PC-9 (cell line): ENCODE results near the gene DPH2. TPM values are rescaled to one million over a fixed set of nuclear protein-coding genes. Genes with fewer than 3 reads are reported as not detected.

Source experiments
- BruUV-seq: library from RNA; stranded (reverse); fragments of 400-500 nt; replicated peaks from 2 replicates; lab custom pipeline; 2021; lab: Mats Ljungman, UMichigan
- CTCF ChIA-PET: fragments of 300-600 bp; sonication (Branson Sonifier 250); formaldehyde crosslinking; loops from one replicate; lab custom pipeline; 2022; ENCODE audit warnings: antibody characterized with exemption; lab: Charles Lee
- POLR2A ChIA-PET: fragments of 300-600 bp; sonication (Branson Sonifier 250); formaldehyde crosslinking; loops from one replicate; lab custom pipeline; 2022; ENCODE audit warnings: antibody characterized with exemption; ENCODE audit not compliant: unreplicated experiment; lab: Charles Lee
- DNase-seq, 2 experiments: peaks; one replicate each; pipeline versions ENCODE4 v3.0.0 to v3.0.0-alpha.2; 2015 to 2022; ENCODE audit warnings: mixed read lengths in 1 of 2
- H2AFZ ChIP-seq: fragments of 200-600 bp; sonication (generic); 2 replicates; pipeline ENCODE4 v1.8.1; 2017; ENCODE audit warnings: antibody characterized with exemption
- H3F3A ChIP-seq: fragments of 200-600 bp; sonication (generic); 2 replicates; pipeline ENCODE4 v1.8.1; 2017; ENCODE audit warnings: antibody characterized with exemption, mild to moderate bottlenecking, low read depth; ENCODE audit not compliant: insufficient read depth
- H3K27ac ChIP-seq: fragments of 200-600 bp; sonication (generic); 2 replicates; pipeline ENCODE4 v1.6.1; 2016; ENCODE audit warnings: mixed run types
- H3K27me3 ChIP-seq: fragments of 200-600 bp; sonication (generic); 2 replicates; pipeline ENCODE4 v1.6.1; 2016; ENCODE audit warnings: low read depth, mixed run types; ENCODE audit not compliant: insufficient read depth
- H3K36me3 ChIP-seq: fragments of 200-600 bp; sonication (generic); 2 replicates; pipeline ENCODE4 v1.6.1; 2016; ENCODE audit warnings: low read depth, mixed run types
- H3K4me1 ChIP-seq: fragments of 200-600 bp; sonication (generic); replicated peaks from 2 replicates; pipeline ENCODE4 v1.6.1; 2016; ENCODE audit warnings: mixed run types; ENCODE audit not compliant: insufficient read depth
- H3K4me2 ChIP-seq: fragments of 200-600 bp; sonication (generic); 2 replicates; pipeline ENCODE4 v1.6.1; 2017; ENCODE audit warnings: mixed run types
- H3K4me3 ChIP-seq: fragments of 200-600 bp; sonication (generic); 2 replicates; pipeline ENCODE4 v1.6.1; 2016; ENCODE audit warnings: mixed run types
- H3K79me2 ChIP-seq: fragments of 200-600 bp; sonication (generic); 2 replicates; pipeline ENCODE4 v1.6.1; 2017; ENCODE audit warnings: low read depth, mixed run types
- H3K9me2 ChIP-seq: fragments of 200-600 bp; sonication (generic); 2 replicates; pipeline ENCODE4 v1.8.1; 2017; ENCODE audit warnings: mild to moderate bottlenecking; ENCODE audit not compliant: insufficient read depth
- H3K9me3 ChIP-seq: fragments of 200-600 bp; sonication (generic); 2 replicates; pipeline ENCODE4 v1.8.1; 2016; ENCODE audit warnings: low read depth; ENCODE audit not compliant: insufficient read depth
- H4K20me1 ChIP-seq: fragments of 200-600 bp; sonication (generic); 2 replicates; pipeline ENCODE4 v1.8.1; 2017; ENCODE audit not compliant: insufficient read depth
- EZH2 ChIP-seq: fragments of 200-600 bp; sonication (generic); IDR thresholded peaks from 2 replicates; pipeline ENCODE4 v1.8.0; 2017; ENCODE audit warnings: antibody characterized with exemption, low read depth
- intact Hi-C: fragments of 100-400 bp; cut with micrococcal nuclease; formaldehyde crosslinking; loops from one replicate; pipeline ENCODE4 v1.10.0; 2022; ENCODE audit not compliant: unreplicated experiment
- total RNA-seq: library from RNA; stranded (reverse); gene quantifications from 2 replicates; pipeline ENCODE4 v1.2.3, GENCODE V29; 2021
- TF ChIP-seq, protein P1 (sequence below): fragments of 200-600 bp; sonication (generic); conservative IDR thresholded peaks from 2 replicates; pipeline ENCODE4 v1.6.1; 2017; ENCODE audit warnings: mixed run types, antibody characterized with exemption, mild to moderate bottlenecking, moderate library complexity

The DPH2 gene
- total RNA-seq, 1 experiment from 2014 or later, result 37.8 TPM

DNA sequence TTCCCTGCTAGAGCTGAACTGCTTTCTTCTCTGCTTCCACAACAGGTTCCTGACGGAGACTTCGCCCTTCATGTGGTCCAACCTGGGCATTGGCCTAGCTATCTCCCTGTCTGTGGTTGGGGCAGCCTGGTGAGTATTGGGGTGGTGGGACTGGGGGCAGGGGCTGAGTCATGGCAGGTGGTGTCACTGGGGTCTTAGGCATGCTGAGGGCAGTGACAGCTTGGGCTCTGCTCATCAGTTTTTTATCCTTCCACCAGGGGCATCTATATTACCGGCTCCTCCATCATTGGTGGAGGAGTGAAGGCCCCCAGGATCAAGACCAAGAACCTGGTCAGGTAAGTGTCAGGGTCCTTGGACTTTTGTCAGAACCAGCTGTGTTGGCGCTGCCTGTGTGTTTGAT, 6.2 kb downstream of the DPH2 start:
- POLR2A ChIA-PET, result no interaction called here
- H3K4me1 ChIP-seq, result peaks cover 54% of the 10 kb centered on the region
- TF ChIP-seq, protein P1, sequence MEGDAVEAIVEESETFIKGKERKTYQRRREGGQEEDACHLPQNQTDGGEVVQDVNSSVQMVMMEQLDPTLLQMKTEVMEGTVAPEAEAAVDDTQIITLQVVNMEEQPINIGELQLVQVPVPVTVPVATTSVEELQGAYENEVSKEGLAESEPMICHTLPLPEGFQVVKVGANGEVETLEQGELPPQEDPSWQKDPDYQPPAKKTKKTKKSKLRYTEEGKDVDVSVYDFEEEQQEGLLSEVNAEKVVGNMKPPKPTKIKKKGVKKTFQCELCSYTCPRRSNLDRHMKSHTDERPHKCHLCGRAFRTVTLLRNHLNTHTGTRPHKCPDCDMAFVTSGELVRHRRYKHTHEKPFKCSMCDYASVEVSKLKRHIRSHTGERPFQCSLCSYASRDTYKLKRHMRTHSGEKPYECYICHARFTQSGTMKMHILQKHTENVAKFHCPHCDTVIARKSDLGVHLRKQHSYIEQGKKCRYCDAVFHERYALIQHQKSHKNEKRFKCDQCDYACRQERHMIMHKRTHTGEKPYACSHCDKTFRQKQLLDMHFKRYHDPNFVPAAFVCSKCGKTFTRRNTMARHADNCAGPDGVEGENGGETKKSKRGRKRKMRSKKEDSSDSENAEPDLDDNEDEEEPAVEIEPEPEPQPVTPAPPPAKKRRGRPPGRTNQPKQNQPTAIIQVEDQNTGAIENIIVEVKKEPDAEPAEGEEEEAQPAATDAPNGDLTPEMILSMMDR, result no peak
- TF ChIP-seq EZH2, result no peak
- no peak overlapping the region for H3K27ac ChIP-seq
- H3F3A ChIP-seq, result peaks cover 55% of the 10 kb centered on the region
- DNase-seq, result no peak
- intact Hi-C loops, result loop anchor here (10.0 kb wide), 1 partner anchor 271 kb away; the partner anchor contains the start of gene ST3GAL3
- peaks cover 22% of the 10 kb centered on the region for H3K36me3 ChIP-seq
- no TSS peak for BruUV-seq
- H3K4me3 ChIP-seq, result peak overlapping the region; percentile 67
- no peaks in the 10 kb centered on the region for H3K9me3 ChIP-seq
- CTCF ChIA-PET, result interaction anchor here (0.6 kb wide), 1 partner anchor 161 kb away, joined by 4 read pairs; no protein-coding TSS in a partner anchor
- no peaks in the 10 kb centered on the region for H3K9me2 ChIP-seq
- H3K79me2 ChIP-seq, result peaks cover 63% of the 10 kb centered on the region
- peaks cover 9% of the 10 kb centered on the region; the same call in 1 of the 2 replicates for H4K20me1 ChIP-seq
- H3K4me2 ChIP-seq, result peak overlapping the region; percentile 95
- no peaks in the 10 kb centered on the region for H3K27me3 ChIP-seq
- H2AFZ ChIP-seq, result no peak overlapping the region

DNA sequence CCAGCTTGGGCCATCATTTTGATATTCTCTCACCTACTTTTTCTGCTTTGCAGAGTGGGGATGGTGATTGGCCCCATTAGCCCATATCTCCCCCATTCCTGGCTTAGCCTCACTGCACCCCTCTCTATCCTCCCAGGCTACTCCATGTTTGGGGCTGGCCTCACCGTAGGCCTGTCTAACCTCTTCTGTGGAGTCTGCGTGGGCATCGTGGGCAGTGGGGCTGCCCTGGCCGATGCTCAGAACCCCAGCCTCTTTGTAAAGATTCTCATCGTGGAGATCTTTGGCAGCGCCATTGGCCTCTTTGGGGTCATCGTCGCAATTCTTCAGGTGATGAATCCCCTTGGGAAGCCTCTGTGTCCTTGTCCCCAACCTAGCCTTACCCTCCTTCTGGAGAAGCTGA, 7.1 kb downstream of the DPH2 start:
- POLR2A ChIA-PET, result no interaction called here
- Histone ChIP-seq H3K9me2 (no peaks in the 10 kb centered on the region), H3K27ac (no peak overlapping the region), H2AFZ (no peak overlapping the region), H3K27me3 (no peaks in the 10 kb centered on the region), H3K4me3 (no peak overlapping the region), H3K36me3 (peaks cover 22% of the 10 kb centered on the region), H3K9me3 (no peaks in the 10 kb centered on the region), H3F3A (peaks cover 55% of the 10 kb centered on the region), H3K79me2 (peaks cover 62% of the 10 kb centered on the region), H4K20me1 (peaks cover 9% of the 10 kb centered on the region; the same call in 1 of the 2 replicates), H3K4me2 (peak overlapping the region; percentile 95), H3K4me1 (peaks cover 53% of the 10 kb centered on the region)
- TF ChIP-seq EZH2, result no peak
- TF ChIP-seq, protein P1, result no peak
- CTCF ChIA-PET, result interaction anchor here (0.6 kb wide), 1 partner anchor 69 kb away, joined by 3 read pairs; no protein-coding TSS in a partner anchor
- intact Hi-C loops, result loop anchor here (10.0 kb wide), 1 partner anchor 272 kb away; the partner anchor contains the start of gene ST3GAL3
- no TSS peak for BruUV-seq
- no peak for DNase-seq

DNA sequence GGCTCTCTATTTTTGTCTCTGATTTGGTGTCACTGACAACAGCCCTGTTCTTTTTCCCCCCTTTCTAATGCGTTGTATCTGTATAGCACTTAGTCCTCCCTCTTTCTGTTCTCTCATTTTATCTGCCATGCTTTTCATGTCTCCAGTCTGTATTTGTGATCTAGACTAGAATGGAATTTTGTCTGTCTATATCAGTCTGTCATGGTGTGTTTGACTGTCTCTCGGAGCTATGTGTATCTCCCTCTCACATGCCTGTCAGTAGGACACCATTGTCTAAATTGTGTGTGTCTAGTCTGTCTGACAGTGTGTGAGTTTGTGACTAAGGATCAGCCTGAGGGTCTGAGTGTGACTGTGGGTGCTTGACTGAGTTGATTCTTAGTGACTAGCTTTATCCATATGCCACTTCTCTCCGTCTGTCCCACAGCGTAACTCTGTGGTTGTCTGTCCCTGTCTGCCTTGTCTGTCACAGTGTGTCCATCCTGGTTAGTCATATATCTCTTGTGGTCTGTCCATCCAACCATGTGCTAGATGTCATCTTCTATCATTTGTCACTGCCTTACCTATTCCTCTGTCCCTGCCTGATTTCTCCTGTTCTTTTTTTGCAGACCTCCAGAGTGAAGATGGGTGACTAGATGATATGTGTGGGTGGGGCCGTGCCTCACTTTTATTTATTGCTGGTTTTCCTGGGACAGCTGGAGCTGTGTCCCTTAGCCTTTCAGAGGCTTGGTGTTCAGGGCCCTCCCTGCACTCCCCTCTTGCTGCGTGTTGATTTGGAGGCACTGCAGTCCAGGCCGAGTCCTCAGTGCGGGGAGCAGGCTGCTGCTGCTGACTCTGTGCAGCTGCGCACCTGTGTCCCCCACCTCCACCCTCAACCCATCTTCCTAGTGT, 7.8 kb downstream of the DPH2 start:
- Histone ChIP-seq H3K9me3 (no peaks in the 10 kb centered on the region), H3K4me3 (peak overlapping the region; percentile 90; the same call in 1 of the 2 replicates), H3K9me2 (no peaks in the 10 kb centered on the region), H2AFZ (no peak overlapping the region), H3K4me2 (peak overlapping the region; percentile 95), H4K20me1 (peaks cover 12% of the 10 kb centered on the region; the same call in 1 of the 2 replicates), H3K4me1 (peaks cover 53% of the 10 kb centered on the region), H3K79me2 (peaks cover 69% of the 10 kb centered on the region), H3K27ac (no peak overlapping the region), H3K36me3 (peaks cover 22% of the 10 kb centered on the region), H3K27me3 (no peaks in the 10 kb centered on the region), H3F3A (peaks cover 52% of the 10 kb centered on the region)
- intact Hi-C loops, result loop anchor here (10.0 kb wide), 1 partner anchor 273 kb away; the partner anchor contains the start of gene ST3GAL3
- DNase-seq, result no peak
- TSS peak; percentile 32 for BruUV-seq
- POLR2A ChIA-PET, result no interaction called here
- CTCF ChIA-PET, result interaction anchor here (0.6 kb wide), 1 partner anchor 68 kb away, joined by 3 read pairs; no protein-coding TSS in a partner anchor
- TF ChIP-seq EZH2, result no peak
- TF ChIP-seq, protein P1, result no peak
